DMS153 treated with DMSO at 0.1 percent for 48 hours (cell line): ENCODE results near the gene EDN1.
"Not testable (repeated sequence)": the region's sequence is repeated elsewhere in the genome, so short reads cannot be mapped to it uniquely, and the experiment has no call there.

Experiments
- DNase-seq: peaks from one replicate; lab custom pipeline; 2025; ENCODE audit not compliant: unreplicated experiment; lab: John Stamatoyannopoulos, UW

EDN1 gene

DNA sequence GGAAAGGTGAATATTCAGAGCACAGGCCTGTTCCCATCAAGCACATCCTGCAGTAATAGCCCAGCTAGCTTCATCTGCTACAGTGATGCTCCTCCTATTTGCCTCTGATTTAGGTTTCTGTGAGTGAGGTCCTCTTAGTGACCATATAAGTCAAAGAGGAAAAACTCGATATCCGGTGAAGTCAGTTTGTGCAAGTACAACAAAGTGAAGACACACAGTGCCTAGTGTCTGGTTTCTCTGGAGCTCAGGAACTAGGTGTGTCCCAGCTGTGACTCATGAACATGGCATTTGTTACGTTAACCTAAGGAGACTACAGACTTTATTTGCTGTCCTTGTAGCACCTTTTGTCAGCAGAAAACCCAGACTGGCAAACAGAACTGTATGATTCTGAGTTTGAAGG is 33.9 kb downstream of the EDN1 start:
- DNase-seq = no peak

DNA sequence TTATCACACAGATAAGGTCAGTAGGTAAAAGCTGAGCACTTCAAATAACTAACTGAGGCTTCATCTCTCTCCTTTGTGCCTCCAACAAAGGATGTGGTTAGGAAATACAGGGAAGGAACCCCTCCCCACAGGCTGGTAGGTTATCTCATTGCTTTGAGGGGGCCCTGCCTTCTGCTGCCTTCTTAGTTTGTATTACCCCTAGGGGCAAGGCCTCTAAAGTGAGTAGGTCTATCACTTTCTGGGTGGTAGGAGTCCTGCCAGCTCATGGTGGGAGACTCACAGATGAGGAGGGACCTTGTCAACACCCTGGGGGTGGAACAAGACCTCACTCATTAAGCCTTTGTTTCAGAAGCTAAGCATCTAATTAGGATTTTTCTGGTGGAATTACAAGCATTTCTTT is 34.6 kb downstream of the EDN1 start:
- no peak for DNase-seq

DNA sequence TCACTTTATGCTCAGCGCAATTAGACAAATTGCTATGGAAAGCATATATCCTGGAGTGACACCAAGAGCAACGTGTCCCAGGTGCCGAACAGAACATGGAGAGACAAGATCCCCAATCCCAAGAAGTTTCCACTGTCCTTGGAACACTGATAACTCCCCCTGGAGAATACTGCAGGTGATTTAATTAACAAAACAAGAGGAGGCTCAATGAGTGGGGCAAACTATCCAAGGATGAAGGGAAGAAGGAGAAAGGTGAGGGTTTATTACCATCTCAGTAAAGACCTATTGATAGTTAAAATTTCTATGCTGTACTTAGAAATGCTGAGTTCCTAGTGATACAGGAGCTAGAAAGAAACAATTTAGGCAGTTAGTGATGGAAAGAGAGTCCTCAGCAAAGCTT is 35.7 kb downstream of the EDN1 start:
- DNase-seq = no peak

DNA sequence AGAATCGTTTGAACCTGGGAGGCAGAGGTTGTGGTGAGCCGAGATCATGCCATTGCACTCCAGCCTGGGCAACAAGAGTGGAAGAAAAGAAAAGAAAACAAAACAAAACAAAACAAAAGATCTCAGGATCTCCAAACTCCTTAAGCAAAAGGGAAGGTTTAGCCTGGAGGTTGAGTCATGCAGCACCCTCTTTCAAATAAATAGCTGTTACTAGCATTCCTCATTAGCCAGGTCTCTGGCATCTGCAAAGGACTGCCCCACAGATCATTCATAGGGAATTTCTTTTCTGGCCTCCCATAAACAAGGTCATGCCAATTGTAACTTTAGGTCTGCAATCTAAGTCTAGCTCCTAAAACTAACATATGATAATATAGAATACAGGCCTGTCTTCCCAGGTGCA is 37.2 kb downstream of the EDN1 start:
- DNase-seq = no peak

DNA sequence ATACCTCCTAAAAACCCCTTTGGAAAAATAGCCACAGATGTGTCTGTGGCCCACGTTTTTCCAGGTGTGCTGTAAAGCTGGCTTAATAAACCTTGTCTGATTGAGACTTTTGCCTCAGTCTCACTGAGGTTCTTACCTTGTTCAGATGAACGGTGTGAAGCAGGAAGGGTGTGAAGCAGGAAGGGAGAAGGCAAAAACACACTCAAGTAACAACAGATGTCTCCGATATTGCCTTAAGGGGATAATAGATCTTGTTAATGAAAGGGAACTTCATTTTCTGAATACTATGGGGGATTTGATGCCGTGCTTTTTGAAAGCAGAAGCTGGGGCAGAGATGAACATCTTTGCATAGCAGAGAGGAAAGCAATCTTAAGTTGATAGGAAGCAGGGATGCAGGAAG is 37.8 kb downstream of the EDN1 start:
- DNase-seq = no peak

DNA sequence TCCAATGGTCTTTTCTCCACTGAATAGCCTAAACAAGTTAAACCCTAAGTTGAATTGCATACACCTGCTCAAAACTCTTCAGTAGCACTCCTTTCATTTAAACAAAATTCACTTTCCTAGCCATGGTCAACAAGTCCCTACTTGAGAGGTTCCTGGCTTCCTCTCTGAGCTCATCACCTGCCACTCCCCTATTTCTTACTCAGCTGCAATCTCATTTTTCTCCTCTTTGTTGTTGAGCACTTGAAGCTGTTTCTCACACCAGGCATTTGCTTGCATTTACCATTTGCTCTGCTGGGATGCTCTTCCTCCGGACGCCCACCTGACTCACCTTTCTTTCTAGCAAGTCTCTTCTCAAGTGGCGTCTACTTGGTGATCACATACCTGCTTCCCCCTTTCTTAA is 38.5 kb downstream of the EDN1 start:
- no peak for DNase-seq

DNA sequence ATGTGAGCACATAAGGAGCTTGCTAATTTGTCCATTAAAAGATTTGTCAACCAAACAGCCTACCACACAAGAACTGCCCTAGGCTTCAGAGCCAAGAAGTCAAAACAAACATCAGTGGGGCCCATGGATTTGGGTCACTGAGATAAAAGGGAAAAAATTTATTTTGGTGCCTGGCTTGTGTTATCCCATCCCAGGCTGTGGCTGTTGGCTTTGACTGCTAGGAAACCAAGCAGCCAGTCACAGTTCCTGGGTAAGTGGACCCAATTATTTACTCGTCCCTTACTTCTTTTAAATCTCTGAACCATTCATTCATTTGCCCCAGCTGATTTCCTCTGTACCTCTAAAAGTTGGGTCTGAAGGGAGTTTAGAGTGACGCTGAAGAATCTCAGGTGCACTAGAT is 41.3 kb downstream of the EDN1 start:
- DNase-seq = no peak

DNA sequence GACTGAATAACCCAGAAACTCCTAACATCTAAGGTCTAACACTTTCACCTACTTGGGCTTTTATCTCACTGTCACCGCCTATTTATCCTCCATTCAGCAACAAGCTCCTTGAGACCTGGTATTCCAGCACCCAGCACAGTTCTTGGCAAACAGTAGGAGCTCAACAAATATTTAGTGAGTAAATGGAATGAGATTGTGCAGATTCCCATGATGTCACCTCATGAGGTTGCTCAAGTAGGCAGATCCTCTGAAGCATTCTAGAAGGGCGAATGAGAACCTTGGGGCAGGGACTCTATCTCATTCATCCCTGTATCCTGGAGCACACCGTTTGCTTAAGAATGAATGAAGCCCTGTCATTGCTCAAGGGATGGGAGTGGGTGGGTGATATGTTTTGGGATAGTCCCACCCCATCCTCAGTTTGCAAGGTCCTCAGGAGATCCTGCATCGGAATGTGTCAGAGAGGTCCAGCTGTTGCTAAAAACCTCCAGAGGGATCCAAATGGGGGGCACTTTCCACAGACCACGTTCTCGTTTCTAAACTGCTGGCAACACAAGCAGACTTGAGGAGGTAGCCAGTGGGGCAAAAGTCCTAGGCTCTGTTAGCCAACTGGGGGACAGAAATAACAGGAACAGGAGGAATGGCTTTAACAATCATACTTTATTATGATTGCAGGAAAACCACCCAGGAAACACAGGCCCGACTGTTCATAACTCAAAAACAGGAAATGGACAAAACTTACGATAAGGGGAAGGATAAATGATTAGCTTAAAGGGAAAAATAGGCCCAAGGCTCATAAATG is 42.0 kb downstream of the EDN1 start:
- DNase-seq = no peak

DNA sequence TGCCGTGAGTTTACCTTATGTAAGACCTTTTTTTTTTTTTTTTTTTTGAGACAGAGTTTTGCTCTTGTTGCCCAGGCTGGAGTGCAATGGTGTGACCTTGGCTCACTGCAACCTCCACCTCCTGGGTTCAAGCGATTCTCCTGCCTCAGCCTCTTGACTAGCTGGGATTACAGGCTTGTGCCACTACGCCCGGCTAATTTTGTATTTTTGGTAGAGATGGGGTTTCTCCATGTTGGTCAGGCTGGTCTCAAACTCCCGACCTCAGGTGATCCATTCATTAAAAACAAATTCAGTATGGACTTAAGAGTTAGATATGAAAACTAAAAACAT is 42.6 kb downstream of the EDN1 start:
- not testable (repeated sequence) for DNase-seq

DNA sequence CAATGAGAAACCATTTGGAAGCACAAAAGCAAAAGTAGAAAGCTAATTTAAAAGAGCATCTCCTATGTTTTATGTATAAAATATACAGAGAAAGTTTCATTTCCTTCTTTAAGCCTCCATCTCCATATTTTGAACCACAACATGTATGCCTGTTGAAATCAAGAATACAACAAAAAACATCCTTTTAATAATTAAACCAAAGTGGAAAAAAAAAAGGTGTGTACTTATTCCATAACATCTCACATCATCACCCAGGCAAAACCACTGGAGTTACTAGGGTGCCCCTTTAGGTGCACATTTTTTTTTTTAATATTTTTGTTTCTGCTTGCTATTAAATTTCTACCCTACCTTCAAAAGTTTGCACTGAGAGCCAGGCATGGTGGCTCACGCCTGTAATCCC is 43.0 kb downstream of the EDN1 start:
- DNase-seq = no peak

DNA sequence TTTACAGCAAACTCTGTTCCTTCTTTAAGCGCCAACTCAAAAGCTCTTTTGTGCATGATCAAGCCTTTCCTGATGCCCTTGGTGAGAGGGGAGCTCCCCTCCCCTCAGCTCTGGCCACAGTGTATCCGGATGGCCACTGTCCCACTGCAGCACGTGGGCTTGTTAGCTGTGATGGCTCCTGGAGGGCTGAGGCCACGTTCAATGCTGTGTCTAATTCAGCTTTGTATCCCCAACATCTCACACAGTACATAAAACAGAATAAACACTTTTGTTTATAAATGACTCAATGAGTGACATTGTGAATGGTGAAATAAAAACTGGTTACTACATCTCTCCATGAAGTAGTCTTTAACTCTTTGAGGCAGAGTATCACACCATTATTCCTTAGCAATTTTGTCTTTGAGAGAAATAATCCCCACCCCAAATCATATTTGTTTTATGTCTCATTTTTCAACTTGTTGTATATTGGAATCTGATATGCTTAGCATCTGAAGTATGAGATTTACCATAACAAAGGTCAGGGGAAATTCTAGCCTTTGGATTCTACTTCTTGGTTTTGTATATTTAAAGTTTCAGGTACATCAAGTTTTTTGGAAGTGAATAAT is 44.5 kb downstream of the EDN1 start:
- no peak for DNase-seq

DNA sequence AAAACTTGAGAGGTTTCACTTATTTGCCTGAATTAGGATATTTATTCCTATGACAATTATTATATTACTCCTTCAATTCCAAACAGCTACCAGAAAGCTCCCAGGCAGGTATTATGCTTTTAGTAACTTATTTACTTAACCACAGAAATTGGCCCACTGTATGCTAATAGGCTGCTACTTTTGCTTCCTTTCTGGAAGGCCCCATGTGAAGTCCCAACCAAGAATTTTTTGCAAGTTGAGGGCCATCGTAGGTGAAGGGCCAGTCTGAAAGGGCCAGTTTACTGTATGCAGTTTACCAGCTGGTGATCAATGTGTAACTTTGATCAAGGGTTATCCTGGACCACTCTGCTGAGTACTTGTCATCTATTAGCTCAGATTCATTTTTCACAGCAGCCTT is 45.0 kb downstream of the EDN1 start:
- DNase-seq = no peak

DNA sequence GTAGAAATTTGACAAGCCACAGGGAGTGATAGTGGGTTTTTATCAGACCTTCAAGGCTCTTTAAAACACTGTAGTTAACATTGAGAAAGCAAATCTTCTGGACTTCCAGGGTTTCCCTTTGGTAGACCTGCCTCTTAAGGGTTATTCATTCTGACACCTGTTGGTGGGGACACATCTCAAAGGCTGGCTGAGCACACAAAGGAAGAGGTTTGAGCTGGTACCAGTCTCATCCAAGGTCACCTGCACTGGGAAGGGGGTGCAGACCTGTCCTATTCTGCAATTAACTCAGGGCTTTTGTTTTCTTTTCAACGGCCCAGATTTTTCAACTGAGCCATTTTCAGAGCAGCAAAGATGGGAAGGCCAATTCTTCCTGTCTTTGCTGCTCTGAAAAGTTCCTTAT is 45.6 kb downstream of the EDN1 start:
- DNase-seq = no peak

DNA sequence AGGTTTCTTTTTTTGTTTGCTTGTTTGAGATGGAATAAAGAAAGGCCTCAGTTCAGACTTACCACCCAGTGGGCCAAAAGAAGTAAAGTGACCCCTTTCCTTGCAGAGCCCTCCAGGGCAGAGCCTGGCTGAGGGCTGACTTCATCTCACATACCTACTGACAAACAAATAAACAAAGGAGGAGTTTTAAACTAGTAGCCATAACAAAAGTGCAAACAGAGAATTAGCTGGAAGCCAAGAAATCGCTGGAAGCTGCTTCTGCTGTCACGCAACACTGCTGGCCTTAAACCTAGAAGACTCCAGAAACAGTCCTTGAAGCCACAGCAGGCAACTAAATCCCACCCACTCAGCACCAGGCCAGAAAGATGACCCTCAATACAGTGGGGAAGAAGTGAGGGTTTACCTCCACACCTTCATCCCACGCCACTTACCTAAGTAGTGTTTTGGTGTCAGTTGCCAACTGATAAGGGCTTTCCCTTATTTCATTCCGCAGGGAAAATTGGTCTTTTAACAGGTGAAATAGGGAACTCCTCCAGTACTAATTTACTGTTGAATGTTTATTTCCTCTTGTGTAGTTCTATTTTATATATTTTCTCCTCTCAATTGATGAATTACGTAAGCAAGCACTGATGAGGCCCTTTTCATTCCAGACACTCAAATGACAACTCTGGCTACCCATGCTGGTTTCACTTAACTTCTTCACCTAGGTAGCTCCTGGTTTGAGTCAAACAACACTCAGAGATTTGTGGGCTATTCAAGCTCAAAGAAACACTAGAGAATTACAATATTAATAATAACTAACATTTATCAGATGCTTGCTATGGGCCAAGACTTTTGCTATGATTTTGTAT is 46.2 kb downstream of the EDN1 start:
- DNase-seq = no peak

DNA sequence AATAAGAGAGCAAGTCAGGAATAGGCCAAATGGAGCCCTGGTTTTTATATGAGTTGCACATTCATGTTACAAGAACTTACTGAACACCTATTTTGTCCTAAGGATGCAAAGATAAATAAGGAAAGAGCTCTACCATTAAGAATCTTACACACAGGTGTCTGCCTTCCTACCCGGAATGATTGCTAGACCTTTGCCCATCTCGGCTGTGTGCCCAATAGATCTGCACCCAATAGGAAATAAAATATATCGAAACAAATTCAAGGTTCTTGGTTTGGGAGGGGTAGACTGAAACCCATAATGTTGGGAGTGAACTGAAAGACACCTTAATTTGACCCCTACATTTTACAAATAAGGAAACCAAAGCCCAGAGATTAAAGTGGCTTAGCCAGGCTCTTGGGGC is 48.9 kb downstream of the EDN1 start:
- no peak for DNase-seq

DNA sequence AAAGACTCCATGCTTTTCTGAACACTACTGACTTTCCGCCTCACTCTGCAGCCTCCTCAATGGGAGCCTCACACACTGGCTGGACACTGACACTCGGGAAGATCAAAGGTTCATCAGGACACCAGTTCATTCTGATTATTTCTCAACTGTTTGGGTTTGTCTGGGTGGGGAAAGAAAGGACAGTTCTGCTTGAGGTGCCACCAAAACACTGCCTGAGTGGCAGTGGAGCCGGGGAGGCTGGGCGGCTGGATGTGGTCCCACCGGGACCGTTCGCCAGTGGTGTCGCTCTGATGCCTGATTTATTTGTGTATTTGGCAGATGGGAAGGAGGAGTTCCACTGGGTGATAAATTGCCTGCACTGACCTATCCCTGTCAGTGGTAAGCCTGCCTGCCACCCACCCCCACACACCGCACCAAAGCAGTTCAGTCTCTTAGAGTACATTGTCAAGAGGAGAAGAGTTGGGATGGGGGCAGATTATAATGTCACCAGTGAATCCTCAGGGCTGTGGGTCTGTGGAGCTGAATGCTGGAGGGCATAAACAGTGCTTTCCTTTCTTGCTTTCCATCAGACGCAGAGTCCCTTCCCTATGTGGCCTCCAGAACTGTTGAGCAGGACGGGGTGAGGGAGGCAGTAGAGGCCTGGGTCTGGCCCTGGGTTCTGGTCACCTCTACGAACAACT is 49.8 kb downstream of the EDN1 start:
- no peak for DNase-seq

DNA sequence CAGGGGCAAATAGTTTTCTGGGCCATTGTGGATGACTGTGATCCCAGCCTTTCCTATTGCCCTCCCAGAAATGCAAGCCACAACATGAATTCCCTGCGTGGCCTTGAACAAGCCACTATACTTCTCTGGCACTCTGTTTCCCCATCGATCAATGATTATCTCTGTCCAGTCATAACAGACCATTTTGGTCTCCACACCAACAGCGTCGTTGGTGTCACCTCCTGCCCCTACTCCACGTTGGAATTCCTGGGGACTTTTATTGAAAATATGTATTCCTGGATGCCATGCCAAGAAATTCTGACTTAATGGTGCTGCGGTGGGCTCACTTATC is 50.3 kb downstream of the EDN1 start:
- DNase-seq = no peak

DNA sequence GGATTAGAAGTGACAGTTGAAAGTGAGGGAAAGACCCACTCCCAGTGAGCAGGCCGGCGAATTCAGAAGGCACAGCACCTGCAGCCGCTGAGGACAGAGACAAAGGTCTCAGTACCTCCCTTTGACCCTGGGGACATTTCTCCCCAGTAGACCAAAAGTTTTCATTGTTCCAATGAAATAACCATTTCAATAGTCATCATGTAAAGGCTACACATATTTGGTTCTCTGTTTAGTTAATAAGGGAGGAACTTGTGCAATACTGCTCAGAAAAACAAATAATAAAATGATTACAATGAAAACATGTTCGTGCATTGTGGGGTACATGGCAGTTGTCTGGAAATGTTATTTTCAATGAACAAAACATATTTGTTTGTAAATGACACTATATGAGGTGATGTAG is 52.5 kb downstream of the EDN1 start:
- no peak for DNase-seq

DNA sequence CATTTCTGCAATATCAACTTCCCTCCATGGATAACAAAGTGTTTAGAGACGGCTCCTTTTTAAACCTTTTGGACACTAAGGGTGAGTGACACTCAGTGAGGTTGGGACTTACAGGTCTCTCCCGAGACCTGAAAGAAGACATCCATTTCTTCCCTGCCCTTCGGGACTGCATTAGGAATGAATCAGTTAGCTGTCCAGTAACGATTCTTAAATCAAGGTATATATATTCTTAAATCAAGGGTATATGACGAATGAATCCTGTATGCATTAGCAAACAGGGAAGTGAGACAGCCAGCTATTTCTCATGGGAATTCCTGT is 52.9 kb downstream of the EDN1 start:
- DNase-seq = no peak

DNA sequence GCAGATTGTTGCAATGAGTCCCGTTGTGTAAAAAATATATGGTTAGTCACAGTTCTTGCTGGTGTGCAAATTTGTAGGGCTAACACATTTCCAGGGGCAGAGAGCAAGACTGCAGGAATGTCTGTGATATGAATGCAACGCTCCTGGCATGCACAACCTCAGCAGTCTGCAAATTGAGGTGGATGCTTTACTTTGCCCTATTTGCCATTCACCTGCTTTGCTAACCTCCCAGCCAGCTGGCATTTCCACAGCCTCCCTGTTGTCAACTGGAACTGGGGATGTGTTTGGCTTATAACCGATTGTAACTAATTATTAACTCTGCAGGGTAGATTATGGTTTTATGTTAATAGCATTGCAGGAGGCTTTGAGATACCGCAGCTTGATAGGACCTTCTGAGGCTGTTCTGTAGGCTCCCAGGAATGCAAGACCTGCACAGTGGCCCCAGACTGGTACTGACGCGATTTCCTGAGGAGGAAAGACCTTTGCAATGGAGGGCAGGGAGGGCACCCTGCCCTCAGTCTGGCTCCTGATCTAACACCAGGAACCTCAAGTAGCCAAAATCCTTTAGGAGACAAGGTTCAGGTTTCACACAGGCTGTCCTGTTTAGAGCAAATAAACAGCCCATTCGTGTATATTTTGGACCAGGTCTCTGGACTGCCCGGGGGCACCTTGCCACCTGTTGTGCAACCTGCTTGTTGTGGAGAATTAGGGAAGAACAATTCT is 53.4 kb downstream of the EDN1 start:
- no peak for DNase-seq

DNA sequence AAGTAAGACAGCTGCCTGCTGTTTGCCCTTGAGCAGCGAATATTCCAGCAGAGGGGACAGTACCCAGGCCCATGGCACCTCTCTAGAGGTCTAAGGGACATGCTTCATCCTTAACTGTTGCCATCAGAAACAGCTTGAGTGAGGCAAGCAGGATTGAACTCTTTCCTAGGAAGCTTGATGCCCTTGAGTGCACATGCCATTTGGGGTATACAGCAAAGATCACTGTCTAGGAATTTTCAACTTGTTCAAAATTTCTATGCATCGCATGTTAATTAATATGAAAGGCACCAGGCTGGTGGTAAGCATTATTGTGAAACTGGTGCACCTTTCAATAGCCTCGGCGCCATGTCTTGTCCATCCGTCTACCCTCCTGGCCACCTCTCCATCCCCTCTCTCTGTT is 54.1 kb downstream of the EDN1 start:
- DNase-seq = no peak
